Cortex of kidney (tissue), 1 donor: ENCODE measurements around the gene ATG4A.

Experiments used
- DNase-seq: peaks from one replicate; lab custom pipeline; 2025; lab: John Stamatoyannopoulos, UW

The ATG4A gene

DNA sequence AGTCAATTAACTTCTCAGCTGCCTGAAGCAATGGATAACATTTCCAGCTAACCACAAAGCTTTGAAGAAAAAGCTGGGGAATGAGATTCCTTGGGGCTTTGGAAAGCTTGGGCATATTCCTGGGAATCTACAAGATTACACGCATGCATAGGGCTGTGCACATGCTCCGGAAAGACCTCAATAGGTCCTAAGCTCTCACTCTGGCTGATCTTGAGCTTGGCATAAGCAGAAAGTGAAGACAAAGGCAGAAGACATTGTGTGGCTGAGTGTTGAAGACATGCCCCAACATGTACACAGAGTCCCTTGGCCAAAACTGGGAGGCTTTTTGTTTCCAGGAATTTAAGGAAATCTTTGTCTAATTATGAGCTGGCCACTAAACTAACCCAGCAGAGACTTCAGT is 31.2 kb downstream of the ATG4A start:
- no peak for DNase-seq

DNA sequence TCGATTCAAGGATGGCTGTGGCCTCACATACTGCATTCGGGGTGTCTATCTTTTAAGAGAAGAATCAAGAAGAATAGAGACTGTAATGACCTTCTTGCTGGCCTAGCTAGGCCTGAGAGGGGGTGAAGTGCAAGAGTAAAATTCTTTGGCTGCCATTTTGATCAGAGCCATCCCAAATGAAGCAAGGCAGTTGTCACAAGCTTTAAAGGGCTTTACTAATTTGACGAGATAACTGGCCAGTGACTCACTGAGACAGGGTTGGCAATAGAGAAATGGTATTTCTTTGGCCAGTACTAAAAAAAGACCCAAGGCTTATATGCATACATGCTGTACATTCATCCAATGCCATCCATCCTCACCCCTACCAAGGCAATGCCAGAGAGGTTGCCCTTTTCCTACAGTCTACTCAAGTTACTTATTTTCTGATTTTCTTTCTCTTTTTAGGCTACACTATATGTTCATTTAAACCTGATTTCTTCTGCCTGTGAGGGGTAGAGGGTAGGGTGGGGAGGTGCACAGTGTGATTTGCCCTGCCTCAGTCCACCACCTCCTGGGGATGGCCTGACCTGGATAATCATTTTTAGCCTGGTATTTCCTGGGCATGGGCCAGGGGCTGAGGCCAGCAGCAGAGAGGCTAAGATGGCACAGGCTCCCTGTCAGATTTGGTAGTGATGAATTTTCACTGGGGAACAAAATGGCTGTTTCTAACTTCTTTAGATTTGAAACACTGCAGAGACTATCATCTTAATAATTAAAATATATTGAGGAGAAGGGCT is 32.2 kb downstream of the ATG4A start:
- no peak for DNase-seq

DNA sequence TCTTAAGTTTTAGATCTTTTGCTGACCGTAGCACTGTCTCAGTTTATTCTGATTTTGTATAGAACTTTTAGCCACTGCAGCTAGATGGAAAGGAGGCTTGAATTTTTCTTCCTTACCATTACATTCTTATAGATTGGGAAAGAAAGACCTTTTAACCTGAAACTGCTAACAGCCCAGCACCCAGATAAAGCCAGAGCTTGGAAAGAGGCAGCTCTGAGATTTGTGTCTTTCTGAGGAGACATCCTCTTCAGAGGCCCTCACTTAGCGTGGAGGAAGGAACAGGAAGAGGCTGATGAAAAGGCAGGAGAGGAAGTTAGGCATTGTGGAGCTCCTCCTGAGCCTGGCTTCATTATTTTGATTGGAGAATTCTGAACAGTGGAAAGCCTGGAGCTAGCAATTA is 35.1 kb downstream of the ATG4A start:
- no peak for DNase-seq

DNA sequence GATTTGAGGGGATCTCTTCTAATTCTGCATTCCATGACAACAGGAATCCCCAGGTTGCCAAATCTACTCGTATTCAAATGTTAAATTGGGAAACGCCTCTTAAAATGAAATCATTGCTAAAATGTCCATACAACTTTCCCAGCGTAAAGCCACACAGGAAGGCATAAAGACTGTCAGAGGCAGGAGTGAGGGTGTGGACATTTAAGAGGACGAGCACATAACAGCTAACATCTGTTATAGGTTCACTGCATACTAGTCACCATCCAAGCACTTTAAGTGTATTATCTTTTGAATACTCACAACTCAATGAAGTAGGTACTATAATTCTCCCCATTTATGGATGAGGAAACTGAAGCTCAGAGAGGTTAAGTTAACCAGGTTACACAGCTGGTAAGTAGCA is 35.6 kb downstream of the ATG4A start:
- DNase-seq: no peak

- DNase-seq: no peak
These were observed 39.3 kb downstream of the ATG4A start for GRCh38 chrX:108130889-108131288.

DNA sequence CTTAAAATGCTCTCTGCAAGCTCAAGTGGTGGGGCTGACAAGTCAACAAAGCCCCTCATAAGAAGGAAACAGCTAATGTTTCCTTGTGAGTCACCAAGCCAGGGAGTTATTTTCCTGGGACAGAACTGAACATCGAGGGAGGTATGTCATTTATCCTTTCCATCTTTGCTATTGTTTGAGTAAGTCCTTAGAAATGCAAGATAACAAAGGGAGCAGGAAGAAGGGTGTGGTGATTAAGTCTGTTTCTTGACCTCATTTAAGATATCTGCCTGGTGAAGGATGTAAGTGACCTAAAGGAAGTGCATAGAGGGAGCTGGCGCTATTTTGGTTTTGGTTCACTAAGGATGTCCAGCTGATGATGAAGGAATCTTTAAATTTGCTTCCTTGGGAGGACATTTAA is 39.9 kb downstream of the ATG4A start:
- DNase-seq: no peak

DNA sequence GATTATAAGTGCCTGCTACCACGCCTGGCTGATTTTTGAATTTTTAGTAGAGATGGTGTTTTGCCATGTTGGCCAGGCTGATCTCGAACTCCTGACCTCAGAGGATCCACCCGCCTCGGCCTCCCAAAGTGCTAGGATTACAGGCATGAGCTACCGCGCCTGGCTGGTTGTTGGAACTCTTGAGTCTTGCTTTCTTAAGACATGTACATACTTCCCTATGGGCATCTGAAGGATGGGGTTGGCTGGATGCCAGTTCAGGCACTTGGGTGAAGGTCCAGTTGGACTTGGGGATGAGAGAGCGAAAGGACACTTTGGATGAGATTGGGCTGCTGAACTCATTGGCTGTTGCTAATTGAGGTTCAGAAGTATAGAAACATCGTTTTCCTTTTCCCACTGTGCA is 40.5 kb downstream of the ATG4A start:
- DNase-seq: no peak

DNA sequence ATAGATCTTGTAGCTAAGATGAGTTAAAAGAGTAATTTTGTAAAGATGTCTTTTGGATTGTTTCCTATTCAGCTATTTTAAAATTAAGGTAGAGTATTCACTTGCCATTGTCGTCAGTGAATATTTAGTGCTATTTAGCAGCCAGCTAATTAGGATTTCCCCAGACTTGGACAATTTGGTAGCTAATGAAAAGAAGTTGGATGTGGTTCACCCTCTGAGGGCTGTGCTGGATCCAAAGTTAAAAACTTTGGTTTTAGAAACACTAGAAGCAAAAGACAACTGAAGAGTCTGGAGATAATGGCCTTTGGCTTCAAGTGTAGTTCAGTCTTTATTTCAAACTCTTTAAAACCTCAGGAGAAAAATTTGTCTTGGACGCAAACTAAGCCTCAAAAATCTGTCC is 41.3 kb downstream of the ATG4A start:
- DNase-seq: no peak

GRCh38 chrX:108134724-108135123 is 43.1 kb downstream of the ATG4A start:
- no peak for DNase-seq

DNA sequence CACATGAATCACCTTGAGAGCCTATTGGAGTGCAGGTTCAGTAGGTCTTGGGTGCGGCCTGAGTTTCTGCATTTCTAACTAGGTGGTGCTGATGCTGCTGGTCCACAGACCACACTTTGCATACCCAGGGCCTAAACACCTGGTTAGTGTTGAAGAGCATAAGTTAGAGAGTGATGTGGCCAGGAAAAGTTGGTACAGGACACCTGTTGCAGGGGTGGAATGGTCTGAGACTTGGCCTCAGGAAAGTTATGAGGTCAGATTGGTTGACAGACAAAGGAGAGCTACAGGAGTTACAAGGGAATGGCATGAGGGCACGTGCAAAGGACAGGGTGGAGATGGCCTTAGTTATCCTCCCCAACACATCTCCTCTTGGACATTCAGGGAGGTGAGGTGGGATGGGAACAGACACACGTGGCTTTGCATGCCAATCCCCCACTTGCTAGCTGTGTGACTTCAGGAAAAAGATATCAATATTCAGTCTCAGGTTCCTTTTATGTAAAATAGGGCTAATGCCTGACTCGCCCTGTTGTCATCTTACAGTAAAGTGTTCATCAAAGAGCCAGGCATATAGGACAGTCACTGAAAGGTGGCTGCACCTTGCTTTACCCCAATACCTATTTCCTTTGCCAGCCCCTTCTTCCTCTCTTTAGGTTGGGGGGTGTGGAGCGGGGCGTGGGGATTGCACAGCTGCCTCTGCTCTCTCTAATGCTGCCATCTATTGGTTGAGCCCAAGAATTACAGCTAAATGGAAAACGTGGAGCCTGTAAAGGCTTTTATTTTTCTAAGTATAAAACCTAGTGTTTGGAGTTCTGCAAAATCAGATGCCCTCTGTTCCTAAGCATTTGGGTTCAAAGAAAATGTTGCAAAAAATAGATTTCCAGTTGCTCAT is 47.5 kb downstream of the ATG4A start:
- DNase-seq: no peak

GRCh38 chrX:108148524-108148923 is 56.9 kb downstream of the ATG4A start:
- no peak for DNase-seq

DNA sequence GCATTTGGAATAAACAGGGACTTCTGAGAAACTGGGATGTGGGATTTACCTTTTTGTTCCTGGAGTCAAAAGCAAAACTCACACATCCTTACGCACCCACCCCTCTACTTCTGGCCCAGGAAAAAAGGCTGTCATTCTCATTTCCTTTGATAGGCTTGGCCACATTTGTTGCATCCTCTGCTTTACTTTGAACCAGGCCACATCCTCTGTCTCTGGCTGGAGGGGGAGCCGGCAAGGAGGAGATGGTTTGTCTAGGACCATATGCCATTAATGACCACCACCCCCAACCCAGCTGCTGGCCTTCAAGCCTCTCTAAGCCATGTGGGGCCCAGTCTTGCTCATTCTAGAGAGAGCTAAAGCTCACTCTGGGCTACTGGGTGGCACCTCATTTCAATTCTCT is 64.5 kb downstream of the ATG4A start:
- DNase-seq: no peak

GRCh38 chrX:108156934-108157466 is 65.4 kb downstream of the ATG4A start:
- DNase-seq: no peak

GRCh38 chrX:108157628-108158027 is 66.0 kb downstream of the ATG4A start:
- DNase-seq: no peak

- no peak for DNase-seq
These were observed 67.6 kb downstream of the ATG4A start for GRCh38 chrX:108159028-108159670.

- no peak for DNase-seq
These were observed 68.7 kb downstream of the ATG4A start for GRCh38 chrX:108160309-108160708.

GRCh38 chrX:108162265-108162664 is 70.7 kb downstream of the ATG4A start:
- no peak for DNase-seq

DNA sequence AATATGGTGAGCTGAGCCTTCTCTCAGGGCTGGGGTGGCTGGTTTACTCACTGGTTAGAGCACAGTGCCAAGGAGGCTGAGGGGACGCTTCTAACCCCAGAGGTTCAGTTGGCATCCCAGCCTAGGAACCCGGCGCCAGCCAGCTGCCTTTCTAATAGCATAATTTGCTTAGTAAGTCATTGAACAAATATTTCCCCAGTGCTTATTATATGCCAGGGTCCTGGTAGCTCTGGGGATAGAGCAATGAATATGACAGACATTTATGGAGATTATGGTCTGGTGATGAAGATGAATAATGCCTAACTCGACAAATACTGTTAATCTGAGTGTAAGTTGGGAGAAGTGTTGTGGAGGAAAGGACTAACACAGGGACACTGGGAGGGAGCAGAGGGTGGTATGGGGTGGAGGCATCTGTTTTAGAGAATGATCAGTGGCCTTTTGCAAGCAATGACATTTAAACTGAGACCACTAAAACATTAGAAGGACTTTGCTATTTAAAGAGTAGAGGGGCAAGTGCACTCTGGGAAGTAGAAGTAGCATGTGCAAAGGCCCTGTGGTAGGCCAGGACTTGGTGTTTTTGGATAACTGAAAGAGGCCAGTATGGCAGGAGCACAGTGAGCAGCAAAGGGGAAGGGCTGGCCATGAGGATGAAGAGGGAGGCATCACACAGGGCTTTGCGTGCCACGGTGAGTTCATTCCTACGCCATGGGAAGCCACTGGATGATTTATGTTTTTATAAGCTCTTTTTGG is 71.9 kb downstream of the ATG4A start:
- DNase-seq: no peak

DNA sequence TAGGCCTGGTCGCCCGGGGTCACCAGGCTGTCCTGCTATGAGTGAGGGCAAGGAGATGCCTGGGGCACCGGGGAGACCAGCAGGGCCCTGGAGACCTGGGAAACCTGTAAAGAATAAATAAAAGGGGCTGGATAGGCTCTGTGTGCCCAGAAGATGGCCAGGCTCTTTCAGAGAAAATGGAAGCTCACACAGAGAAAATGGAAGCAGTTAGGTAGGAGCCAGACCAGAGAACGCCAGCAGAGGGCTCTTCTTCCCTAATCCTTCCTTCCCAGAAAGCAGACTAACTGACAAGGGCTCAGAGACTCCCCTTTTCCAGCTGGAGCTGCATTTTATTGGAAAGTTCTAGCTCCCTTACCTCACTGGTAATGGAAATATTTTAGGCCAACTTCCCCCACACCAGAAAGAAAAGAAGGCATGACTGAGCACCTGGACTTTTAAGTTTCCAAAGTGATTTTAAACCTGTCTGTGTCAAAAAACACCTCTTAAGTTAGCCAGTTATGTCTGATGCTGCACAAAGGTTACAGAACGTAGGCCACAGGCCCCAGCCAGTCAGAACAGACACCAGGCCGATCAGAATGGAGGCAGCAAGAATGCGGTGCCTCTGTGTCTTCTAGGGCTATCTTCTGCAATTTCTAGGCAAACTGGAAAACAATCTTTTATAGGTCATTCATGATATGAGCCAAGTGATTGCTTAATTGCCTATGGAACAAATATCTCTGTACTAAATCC is 74.0 kb downstream of the ATG4A start:
- DNase-seq: no peak

- no peak for DNase-seq
These were observed 75.8 kb downstream of the ATG4A start for GRCh38 chrX:108167211-108167872.
